B cell (primary cell): ENCODE results near the gene BBS7.

Experiments
- EZH2 ChIP-seq: IDR thresholded peaks from 2 replicates; pipeline ENCODE4 v1.6.1; 2012; ENCODE audit warnings: borderline replicate concordance, low read depth, mild to moderate bottlenecking, moderate library complexity, low read length; ENCODE audit not compliant: insufficient read depth, poor library complexity, severe bottlenecking
- TF ChIP-seq, protein P1 (sequence below): fragments of 200-600 bp; IDR thresholded peaks from one replicate; pipeline ENCODE4 v1.8.0; 2022; ENCODE audit warnings: antibody characterized with exemption, mild to moderate bottlenecking

DNA sequence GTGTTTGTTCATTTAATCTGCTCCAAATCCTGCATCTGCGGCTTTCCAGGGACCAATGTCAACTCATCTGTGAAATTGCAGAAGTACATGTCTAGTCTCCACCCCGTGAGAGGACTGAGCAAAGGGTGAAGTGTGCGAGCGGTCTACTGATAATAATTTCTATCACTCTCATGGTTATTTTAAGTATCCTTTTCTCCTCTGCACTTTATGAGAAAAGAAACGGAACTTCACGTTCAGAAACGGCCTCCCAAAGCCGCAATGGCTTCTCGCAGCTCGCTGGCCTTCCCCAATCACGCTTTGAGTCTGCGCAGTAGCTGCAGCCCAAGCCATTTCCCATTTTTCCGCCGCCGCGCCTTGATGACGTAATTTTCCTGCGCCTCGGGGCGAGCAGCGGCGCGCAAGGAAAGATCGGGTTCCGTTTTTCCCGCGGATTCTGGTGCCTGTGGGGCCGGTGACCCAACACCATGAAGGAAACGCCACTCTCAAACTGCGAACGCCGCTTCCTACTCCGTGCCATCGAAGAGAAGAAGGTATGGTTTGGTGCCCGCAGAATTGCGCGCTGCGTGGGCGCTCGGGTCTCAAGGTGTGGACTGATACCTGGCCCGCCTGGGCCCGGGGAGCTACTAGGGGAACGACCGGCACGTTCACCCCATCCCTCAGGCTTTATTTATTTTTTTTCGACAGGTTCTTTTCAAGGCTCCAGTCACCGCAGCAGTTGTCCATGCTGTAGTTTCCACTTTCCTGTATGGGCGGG lies 69.1 kb downstream of the BBS7 start, which contains the start of gene EXOSC9:
- TF ChIP-seq, protein P1, sequence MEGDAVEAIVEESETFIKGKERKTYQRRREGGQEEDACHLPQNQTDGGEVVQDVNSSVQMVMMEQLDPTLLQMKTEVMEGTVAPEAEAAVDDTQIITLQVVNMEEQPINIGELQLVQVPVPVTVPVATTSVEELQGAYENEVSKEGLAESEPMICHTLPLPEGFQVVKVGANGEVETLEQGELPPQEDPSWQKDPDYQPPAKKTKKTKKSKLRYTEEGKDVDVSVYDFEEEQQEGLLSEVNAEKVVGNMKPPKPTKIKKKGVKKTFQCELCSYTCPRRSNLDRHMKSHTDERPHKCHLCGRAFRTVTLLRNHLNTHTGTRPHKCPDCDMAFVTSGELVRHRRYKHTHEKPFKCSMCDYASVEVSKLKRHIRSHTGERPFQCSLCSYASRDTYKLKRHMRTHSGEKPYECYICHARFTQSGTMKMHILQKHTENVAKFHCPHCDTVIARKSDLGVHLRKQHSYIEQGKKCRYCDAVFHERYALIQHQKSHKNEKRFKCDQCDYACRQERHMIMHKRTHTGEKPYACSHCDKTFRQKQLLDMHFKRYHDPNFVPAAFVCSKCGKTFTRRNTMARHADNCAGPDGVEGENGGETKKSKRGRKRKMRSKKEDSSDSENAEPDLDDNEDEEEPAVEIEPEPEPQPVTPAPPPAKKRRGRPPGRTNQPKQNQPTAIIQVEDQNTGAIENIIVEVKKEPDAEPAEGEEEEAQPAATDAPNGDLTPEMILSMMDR, result no peak
- no peak for TF ChIP-seq EZH2
